HG03354 (cell line): ENCODE results near the gene EEF1AKMT1.
"Not testable (repeated sequence)": the region's sequence is repeated elsewhere in the genome, so short reads cannot be mapped to it uniquely, and the experiment has no call there.

Source experiments
- ATAC-seq: cut with Tn5 transposase; IDR thresholded peaks from one replicate; pipeline ENCODE4 v1.9.1; 2021; ENCODE audit warnings: mild to moderate bottlenecking; ENCODE audit not compliant: unreplicated experiment, poor library complexity, severe bottlenecking

Gene EEF1AKMT1

DNA sequence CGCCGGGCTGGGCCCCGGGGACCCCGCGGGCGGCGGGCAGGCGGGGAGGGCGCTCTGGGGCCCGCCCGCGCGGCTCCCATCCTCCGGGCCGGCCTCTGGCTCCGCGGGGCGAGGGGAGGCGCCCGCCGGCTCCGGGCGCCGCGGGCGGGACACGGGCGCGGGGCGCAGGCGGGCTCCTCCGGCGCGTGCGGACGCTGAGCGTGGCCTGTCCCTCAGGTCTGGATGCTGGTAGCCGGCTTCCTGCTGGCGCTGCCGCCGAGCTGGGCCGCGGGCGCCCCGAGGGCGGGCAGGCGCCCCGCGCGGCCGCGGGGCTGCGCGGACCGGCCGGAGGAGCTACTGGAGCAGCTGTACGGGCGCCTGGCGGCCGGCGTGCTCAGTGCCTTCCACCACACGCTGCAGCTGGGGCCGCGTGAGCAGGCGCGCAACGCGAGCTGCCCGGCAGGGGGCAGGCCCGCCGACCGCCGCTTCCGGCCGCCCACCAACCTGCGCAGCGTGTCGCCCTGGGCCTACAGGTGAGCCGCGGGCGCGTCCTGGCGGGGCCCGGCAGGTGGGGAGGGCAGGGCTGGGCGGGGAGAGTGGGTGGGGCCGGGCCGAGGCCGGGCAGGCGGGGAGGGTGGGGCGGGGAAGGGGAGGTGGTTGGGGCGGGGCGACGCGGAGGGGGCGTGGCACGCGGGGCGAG lies 69.8 kb downstream of the EEF1AKMT1 start:
- peak; percentile 95 for ATAC-seq

DNA sequence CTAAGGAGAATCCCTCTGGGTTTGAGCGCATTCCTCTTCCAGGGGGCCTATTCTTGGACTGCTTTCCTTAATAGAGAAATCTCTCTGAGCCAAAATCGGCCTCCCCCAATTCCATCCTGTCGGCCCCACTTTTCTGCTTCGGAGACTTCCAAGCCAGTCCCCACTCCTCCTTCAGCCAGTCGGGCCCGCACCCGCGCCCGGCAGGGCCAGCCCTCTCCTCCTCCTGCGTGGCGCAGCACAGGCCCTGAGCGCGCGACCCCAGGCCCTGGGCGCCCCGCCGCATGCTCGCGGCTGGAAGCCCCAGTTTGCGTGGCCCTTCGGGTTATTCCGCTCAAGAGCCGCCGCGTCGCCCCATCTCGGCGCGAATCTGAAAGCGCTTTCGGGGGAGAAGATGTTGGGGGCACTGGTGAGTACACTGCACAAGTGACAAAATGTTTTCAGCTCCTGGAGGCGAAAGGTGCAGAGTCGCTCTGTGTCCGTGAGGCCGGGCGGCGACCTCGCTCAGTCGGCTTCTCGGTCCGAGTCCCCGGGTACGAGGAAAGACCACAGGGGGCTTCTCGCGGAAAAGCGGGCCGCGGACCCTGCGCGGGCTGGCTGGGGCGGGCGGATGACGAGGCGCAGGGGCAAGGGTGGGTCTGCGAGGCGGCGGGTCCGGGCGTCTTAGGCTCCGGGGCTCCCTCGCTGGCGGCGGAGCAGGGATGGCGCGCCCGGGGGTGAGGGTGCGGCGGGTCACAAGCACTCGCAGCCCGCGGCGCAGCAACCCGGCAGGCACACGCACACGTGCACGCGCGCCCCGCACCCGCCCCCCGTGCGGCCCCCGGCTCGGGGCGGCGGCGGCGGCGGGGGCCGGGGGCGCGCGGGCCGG lies 70.6 kb downstream of the EEF1AKMT1 start, which contains the start of gene IL17D:
Gene IL17D (plus strand): TSS at position 785 of the 865 bp plus-strand sequence. CDS start 303 bp downstream, outside the sequence.
- peak; percentile 46 for ATAC-seq

DNA sequence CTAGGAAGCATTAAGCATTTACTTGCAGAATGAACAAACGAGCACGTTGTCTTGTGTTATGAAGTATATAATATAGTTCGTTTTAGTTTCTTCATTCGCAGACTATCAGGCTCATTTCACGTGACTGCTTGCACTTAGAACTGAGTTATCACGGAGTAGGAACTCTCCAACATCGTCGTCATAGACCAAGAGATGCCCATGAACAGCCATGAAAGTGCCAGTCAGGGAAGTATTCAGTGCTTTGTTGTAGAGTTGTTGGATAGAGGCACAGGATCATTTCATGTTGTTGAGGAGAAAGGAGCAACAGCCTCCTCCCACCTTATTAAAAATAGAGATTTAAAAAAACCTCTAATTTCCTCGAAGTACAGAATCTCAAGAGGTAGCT lies 71.2 kb downstream of the EEF1AKMT1 start:
- no peak for ATAC-seq

DNA sequence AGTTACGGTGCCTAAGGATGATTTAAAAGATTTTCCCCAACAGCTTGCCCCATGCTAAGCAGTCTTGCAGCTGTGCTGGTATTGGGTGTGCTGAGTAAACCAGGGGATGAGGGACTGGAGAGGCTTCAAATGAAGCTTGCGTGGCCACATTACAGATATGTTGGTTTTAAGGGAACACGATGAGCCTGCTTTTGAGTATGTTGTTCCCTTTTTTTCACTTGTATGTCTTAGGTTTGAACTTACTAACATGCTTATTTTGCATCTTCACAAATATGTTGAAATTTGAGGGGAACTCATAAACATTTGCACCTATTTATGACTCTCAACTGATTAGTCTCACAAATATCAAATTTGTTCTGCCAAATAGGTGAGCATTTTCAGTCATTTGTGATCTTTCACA lies 72.3 kb downstream of the EEF1AKMT1 start:
- no peak for ATAC-seq

DNA sequence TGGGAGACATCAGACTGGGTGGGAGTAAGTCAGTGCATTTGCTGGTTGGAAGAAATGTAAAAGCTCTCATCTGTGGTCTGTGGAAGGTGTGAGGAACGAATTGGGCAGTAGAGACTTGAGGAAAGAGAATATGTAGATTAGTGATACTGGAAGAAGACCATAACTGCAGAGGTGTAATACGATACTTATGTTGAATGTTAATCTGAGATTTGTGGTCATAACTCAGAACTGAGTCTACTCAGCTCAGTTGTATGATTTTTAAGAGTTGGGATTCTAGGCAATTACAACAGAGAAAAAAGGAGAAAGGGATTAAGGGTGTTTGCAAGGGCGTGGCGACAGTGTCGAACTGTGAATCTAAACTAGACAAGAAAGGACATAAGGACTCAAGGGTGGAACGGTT lies 73.5 kb downstream of the EEF1AKMT1 start:
- no peak for ATAC-seq

DNA sequence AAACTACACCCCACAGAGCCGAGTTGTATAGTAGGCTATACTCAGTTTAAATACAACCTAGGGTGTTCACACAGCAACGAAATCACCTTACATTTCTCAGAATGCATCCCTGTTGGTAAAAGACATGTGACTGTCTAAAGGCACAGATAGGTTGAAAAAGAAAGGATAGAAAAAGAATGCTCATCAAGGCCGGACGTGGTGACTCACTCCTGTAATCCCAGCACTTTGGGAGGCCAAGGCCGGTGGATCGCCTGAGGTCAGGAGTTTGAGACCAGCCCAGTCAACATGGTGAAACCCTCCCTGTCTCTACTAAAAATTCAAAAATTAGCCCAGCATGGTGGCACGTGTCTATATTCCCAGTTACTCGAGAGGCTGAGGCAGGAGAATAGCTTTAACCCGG lies 74.0 kb downstream of the EEF1AKMT1 start:
- ATAC-seq: no peak

DNA sequence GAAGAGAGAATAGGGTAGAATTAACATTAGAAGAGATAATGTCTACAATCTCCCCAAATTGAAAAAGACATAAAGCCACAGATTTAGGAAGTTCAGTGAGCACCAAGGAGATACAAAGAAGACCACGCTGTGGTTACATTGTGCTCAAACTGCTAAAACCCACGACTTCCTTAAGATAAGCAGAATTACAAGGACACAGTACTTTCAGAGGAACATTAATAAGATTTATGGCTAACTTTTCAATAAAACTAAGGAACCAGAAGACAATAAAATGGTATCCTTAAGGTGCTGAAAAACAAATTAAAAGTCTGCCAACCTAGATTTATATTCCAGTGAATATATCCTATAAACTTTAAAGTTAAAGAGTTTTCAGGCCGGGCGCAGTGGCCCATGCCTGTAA lies 77.7 kb downstream of the EEF1AKMT1 start:
- ATAC-seq: no peak

DNA sequence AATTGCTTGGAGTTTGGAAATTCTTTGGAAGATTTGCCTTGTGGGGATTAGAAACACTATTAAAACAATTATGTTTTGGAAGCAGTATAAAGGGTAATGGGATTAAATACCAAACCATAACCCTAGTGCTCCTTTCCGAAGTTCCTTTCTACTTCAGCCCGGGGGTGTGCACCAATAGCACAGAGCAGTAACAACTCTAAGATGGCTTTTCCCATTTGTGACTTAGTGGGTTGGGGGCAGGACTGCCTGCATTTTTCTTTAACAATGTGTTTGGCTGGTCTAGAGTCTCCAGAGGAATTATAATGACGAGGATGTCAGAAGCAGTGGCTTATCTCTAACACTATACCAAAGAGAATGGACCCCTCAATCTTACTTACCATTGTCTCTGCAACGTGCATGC lies 82.1 kb downstream of the EEF1AKMT1 start:
- ATAC-seq: no peak

DNA sequence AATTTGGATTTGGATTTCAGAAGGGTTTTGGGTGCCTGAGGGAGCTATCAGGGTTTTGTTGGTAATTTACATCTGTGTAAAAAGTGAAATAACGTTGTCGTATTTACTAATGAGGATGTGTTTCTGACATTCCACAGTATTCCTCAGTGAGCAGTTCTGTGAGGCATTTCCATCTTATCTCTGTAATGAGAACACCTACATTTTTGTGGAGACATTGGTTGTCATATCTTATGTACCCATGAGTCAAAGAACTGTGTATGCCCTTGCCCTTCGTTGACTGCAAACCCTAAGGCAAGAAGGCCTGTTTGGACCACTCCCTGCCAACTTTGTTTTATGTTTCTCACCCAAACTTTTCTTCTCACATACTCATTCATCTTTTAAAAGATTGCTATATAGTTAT lies 84.5 kb downstream of the EEF1AKMT1 start:
- ATAC-seq: no peak

DNA sequence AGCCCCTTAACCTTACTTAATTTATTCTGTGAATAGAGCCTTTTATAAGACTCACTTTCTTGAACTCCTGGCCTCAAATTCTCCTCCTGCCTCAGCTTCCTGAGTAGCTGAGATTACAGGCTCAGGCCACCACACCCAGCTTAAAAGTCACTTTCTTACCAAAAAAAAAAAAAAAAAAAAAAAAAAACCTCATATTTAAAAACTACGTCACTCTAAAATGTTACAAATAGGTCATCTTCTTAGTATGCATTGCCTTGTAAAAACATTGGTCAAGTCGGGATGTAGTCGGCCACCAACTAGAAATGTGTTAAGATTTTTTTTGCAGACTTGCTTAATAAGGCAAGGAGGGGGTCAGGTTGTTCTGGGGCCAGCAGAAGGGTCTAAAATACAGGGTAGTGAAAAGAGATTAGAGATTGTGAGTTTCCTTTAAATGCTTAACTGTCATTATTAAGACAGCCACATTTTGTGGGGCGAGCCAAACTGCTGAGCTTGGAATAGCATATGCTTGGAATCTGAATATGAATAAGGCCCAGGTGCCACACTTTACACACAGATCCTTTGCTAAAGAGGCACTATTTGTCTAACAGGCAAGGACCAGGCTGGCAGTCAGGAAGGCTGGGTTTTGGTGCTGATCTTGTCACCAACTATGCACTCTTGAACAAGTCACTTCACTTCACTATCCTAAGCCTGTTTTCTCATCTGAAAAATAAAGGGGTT lies 86.7 kb downstream of the EEF1AKMT1 start:
- no peak for ATAC-seq

DNA sequence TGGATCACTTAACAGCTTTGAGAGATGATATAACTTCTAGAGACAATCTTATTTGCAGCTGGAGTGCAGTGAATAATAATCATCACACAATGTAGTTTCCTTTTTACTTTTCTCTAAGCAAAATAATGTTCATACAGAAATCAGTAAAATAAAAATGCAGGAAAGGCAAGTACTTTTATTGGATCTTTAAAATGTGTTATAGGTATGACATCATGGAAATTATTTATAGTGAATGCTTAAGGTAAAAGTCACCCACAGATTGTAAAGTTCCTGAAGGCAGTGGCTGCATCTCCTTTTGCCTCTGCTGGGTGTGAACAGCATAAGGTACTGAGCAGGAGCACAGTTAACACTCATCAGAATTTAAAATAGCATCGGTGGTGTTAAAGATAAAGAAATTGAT lies 87.6 kb downstream of the EEF1AKMT1 start:
- no peak for ATAC-seq

DNA sequence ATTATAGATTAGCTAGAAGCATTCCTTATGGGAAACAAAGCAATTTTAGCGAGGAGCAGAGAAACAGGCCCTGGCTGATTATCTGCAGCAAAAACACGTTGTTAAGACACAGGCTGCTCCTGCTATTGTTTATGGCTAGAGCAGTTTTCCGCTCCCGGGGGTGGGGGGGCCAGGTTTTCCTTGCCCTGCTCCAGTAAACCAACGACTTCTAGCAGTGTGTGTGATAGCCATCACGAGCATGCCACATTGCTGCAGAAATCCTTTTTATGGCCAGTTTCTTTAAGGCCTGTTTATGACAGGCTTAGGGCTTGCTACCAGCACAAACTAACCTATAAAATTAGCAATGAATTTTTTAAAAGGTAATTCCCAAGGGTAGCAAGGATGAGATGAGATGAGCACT lies 88.7 kb downstream of the EEF1AKMT1 start:
- ATAC-seq: no peak

DNA sequence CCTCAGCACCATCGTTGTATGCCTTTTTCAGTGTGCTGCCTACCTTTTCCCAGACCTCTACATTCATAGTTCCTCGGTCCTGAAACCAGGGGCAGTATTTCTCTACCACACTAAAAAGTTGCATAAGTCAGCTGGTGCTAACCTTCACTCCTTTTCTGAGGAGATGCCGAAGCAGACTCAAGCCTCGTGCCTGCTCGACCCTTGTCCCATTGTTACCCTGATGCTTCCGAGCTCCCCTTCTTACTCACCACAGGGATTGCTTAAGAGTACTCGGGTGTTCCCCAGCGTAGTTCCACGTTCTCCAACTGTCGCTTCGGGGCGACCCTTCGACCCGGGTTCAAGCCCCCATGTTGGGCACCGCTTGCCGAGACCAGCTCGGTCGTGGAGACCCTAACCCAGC lies 89.2 kb downstream of the EEF1AKMT1 start:
- ATAC-seq: no peak

DNA sequence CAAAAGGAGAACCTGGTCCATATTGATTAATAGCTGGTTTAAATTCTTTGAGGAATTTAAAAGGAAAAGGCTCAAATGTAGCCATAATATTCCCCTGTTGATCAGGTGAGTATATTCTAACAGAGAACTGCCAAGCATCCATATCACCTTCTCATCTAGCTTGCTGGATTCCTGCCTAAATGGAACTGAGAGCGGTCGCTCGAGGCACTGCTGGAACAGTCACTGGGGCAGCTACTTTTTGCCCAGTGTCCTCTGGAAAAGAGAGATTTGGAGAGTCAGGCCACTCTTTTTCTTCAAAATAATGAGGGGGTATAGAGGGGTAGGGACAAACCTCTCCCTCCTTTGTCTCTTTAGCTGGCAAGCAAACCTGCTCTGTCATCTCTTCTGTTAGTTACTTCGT lies 89.7 kb downstream of the EEF1AKMT1 start:
- ATAC-seq: no peak

DNA sequence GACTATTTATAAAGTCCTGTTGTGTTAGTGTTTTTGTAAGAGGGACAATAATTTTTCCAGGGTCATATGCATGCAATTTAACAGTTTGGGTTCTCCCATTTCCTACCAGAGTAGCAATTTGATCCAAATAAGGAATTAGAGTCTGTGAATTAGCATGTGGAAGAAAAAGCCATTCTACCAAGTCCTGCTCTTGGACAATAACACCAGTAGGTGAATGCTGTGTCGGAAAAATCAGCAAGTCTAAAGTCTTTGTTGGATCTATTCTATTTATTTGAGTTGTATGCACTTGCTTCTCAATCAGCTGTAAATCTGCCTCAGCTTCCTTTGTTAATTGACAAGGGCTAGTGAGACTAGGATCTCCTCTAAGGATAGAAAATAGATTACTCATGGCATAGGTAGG lies 91.7 kb downstream of the EEF1AKMT1 start:
- ATAC-seq: no peak

DNA sequence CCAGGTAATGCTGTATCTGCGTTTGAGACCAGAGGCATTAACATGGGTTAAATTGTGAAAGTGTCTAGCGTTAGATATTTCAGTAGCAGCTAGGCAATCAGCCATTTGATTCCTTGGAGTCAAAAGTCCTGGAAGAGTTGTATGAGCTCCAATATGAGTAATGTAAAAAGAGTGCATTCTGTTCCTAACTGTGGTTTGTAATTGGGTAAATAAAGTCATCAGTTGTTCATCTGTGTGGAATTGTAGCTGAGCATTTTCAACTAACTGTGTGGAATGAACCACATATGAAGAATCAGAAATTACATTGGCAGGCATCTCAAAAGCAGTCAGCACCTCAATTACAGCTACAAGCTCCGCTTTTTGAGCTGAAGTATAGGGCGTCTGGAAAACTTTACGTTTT lies 92.3 kb downstream of the EEF1AKMT1 start:
- ATAC-seq: not testable (repeated sequence)

DNA sequence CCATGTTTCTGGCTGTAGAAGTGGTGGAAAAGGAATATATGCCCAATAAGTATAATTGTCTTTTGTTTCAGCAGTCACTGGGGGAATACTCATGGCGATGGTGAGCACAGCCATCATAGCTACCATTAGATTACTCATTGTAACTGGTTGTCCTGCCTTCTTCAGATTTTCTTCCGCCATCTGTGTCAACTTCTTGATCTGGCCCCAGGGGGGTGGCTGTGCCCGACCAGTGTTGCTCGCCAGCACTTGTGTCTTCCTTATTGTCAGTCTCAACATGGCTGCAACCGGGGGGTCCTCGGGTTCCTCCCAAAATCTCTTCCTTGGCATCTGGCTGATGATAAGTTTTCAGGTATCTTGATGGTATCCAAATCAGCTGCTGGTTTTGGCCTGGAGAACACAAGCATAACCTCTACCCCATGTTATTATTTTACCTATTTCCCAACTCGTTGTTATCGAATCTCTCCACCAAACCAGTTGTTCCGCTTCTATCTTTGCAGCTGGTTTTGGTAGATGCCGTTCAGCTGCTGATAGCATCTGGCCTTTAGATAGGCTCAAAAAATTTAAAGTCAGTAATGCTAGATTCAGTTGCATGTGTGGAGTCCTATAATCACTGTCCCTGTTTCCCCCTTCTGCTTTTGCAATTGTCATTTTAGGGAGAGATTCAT lies 93.2 kb downstream of the EEF1AKMT1 start:
- no peak for ATAC-seq

DNA sequence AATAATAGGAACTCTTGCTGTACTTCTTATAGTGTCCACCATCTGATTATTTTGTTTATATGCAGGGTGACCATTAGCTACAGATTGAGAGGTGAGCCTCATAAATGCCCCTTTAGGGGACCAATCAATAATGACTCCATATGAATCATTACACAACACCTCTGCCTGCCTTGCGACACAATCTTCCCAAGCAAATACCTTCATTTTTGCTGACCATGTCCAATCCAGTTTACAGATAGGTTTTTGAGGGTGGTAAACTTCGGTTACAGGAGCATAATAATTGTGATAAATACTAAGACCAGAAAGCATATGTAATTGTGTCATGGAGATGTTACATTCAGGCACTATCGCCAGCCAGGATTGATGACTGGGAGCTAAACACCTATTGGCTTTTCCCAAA lies 93.9 kb downstream of the EEF1AKMT1 start:
- no peak for ATAC-seq
